H1 (cell line): ENCODE measurements around the gene ERN2. TPM values are rescaled to one million over a fixed set of nuclear protein-coding genes. Genes with fewer than 3 reads are reported as not detected.

Source experiments
- BACH1 ChIP-seq: IDR thresholded peaks from 2 replicates; pipeline ENCODE4 v1.6.1; 2012; ENCODE audit warnings: low read length, improper control_type of control experiment
- HDAC6 ChIP-seq: IDR thresholded peaks from one replicate; pipeline ENCODE4 v1.7.1; 2012; ENCODE audit warnings: low read depth, mild to moderate bottlenecking, inconsistent platforms, low read length, moderate library complexity
- MAFK ChIP-seq: IDR thresholded peaks from 2 replicates; pipeline ENCODE4 v1.6.1; 2012; ENCODE audit warnings: low read depth, mild to moderate bottlenecking, improper control_type of control experiment, low read length
- POU5F1 ChIP-seq: IDR thresholded peaks from 2 replicates; pipeline ENCODE4 v1.6.1; 2011; ENCODE audit warnings: low read depth, mild to moderate bottlenecking, low read length, moderate library complexity
- SIX5 ChIP-seq: IDR thresholded peaks from 2 replicates; pipeline ENCODE4 v1.6.1; 2011; ENCODE audit warnings: mild to moderate bottlenecking, low read depth, low read length
- SP4 ChIP-seq: IDR thresholded peaks from 2 replicates; pipeline ENCODE4 v1.6.1; 2012; ENCODE audit warnings: low read length, inconsistent platforms
- polyA plus RNA-seq, 7 experiments: library from polyadenylated mRNA; depleted of rRNA in 3 of 7; stranded (reverse) in 5 of 7; unstranded in 2 of 7; fragments of >200 nt in 5 of 7; fragments of 200-250 nt in 2 of 7; gene quantifications; 1 replicate in 5 of 7; 2 replicates in 1 of 7; 4 replicates in 1 of 7; pipeline versions ENCODE4 v1.2.1 to v1.2.3, GENCODE V29; 2011 to 2013; ENCODE audit warnings: missing spikeins in 2 of 7, mixed read lengths in 2 of 7
- total RNA-seq: library from RNA; stranded (reverse); fragmentation: NEBNext Ultra II Directional; extraction: Animal tissue kit (Norgen Biotek cat#: 25700); gene quantifications from 2 replicates; pipeline ENCODE4 v1.2.1, GENCODE V29; 2021

Gene ERN2
- total and polyA plus RNA-seq, 2 of the 8 experiments (the other 6 are each of a cell fraction or from before 2014, with no cell fraction given): 2.4 to 4.4 TPM

- TF ChIP-seq HDAC6 (no peak), MAFK (no peak), SP4 (no peak), SIX5 (no peak), POU5F1 (no peak), BACH1 (no peak)
- TF ChIP-seq, all 59 proteins: peak for 0
Observed at GRCh38 chr16:23711785-23712184, 1.2 kb downstream of the ERN2 start (continued).
